IMR-90 (cell line): Measurements from ENCODE around the gene SETDB1. TPM values are rescaled to one million over a fixed set of nuclear protein-coding genes. Genes with fewer than 3 reads are reported as not detected.

ENCODE experiments used
- ATAC-seq: fragments of 200-7000 bp; cut with Tn5 transposase; 2 replicates; pipeline ENCODE4 v1.9.1; 2020; ENCODE audit warnings: low read depth, mild to moderate bottlenecking, moderate library complexity
- BruUV-seq: library from RNA; stranded (reverse); fragments of 400-500 nt; replicated peaks from 2 replicates; lab custom pipeline; 2021; lab: Mats Ljungman, UMichigan
- CTCF ChIA-PET: fragments of 300-600 bp; formaldehyde crosslinking; extraction: SDS; loops from one replicate; lab custom pipeline; 2021; ENCODE audit warnings: antibody characterized with exemption; lab: Yijun Ruan, JAX
- POLR2A ChIA-PET: fragments of 300-600 bp; sonication (Branson Sonifier 250); formaldehyde crosslinking; loops from one replicate; lab custom pipeline; 2022; ENCODE audit warnings: antibody characterized with exemption; ENCODE audit not compliant: unreplicated experiment; lab: Charles Lee
- DNase-seq: peaks from one replicate; pipeline ENCODE4 v3.0.0; 2013
- H2AFZ ChIP-seq: replicated peaks from 2 replicates; pipeline ENCODE3; 2013; ENCODE audit warnings: low read length, mild to moderate bottlenecking; ENCODE audit not compliant: poor library complexity
- H2AK5ac ChIP-seq: 2 replicates; pipeline ENCODE4 v1.6.1; 2013; ENCODE audit warnings: low read depth, low read length, inconsistent platforms
- H2AK9ac ChIP-seq: replicated peaks from 2 replicates; pipeline ENCODE3; 2013; ENCODE audit warnings: mild to moderate bottlenecking, low read depth, low read length, moderate library complexity; ENCODE audit not compliant: poor library complexity
- H2BK120ac ChIP-seq: 2 replicates; pipeline ENCODE4 v1.6.1; 2013; ENCODE audit warnings: low read depth, low read length, inconsistent platforms
- H2BK15ac ChIP-seq: 3 replicates; pipeline ENCODE4 v1.6.1; 2013; ENCODE audit warnings: low read depth, low read length, inconsistent platforms
- H2BK20ac ChIP-seq: 2 replicates; pipeline ENCODE4 v1.6.1; 2013; ENCODE audit warnings: low read depth, mild to moderate bottlenecking, inconsistent platforms, low read length, moderate library complexity
- H2BK5ac ChIP-seq: 2 replicates; pipeline ENCODE4 v1.6.1; 2013; ENCODE audit warnings: mild to moderate bottlenecking, low read depth, low read length, inconsistent platforms; ENCODE audit not compliant: poor library complexity, severe bottlenecking
- H3K14ac ChIP-seq: replicated peaks from 2 replicates; pipeline ENCODE4 v1.6.1; 2013; ENCODE audit warnings: low read depth, low read length, inconsistent platforms
- H3K18ac ChIP-seq: 2 replicates; pipeline ENCODE4 v1.6.1; 2013; ENCODE audit warnings: low read depth, low read length, control low read depth
- H3K23ac ChIP-seq: 2 replicates; pipeline ENCODE4 v1.6.1; 2013; ENCODE audit warnings: low read depth, low read length, inconsistent platforms
- H3K27ac ChIP-seq: 2 replicates; pipeline ENCODE4 v1.5.1; 2013; ENCODE audit warnings: mild to moderate bottlenecking, control low read depth, low read length; ENCODE audit not compliant: insufficient read depth
- H3K27me3 ChIP-seq: 2 replicates; pipeline ENCODE4 v1.6.1; 2013; ENCODE audit warnings: low read length; ENCODE audit not compliant: control insufficient read depth, insufficient read depth
- H3K36me3 ChIP-seq: 2 replicates; pipeline ENCODE4 v1.6.1; 2013; ENCODE audit warnings: low read length, mixed read lengths; ENCODE audit not compliant: control insufficient read depth, insufficient read depth
- H3K4ac ChIP-seq: 2 replicates; pipeline ENCODE4 v1.6.1; 2013; ENCODE audit warnings: low read depth, low read length, inconsistent platforms
- H3K4me1 ChIP-seq: 2 replicates; pipeline ENCODE4 v1.6.1; 2013; ENCODE audit warnings: low read length, mixed read lengths; ENCODE audit not compliant: control insufficient read depth, insufficient read depth
- H3K4me2 ChIP-seq: 2 replicates; pipeline ENCODE4 v1.6.1; 2013; ENCODE audit warnings: low read depth, mild to moderate bottlenecking, control low read depth, low read length, moderate library complexity
- H3K4me3 ChIP-seq: 2 replicates; pipeline ENCODE4 v1.5.1; 2013; ENCODE audit warnings: low read depth, mild to moderate bottlenecking, control low read depth, low read length, moderate library complexity; ENCODE audit not compliant: insufficient read depth
- H3K56ac ChIP-seq: 2 replicates; pipeline ENCODE4 v1.6.1; 2013; ENCODE audit warnings: low read length, inconsistent platforms; ENCODE audit not compliant: insufficient read depth; ENCODE audit errors: extremely low read depth
- H3K79me1 ChIP-seq, 2 experiments: 2 replicates each; pipeline ENCODE4 v1.6.1; 2013; ENCODE audit warnings: low read length in 2 of 2, inconsistent platforms in 1 of 2, low read depth in 1 of 2
- H3K9ac ChIP-seq: 2 replicates; pipeline ENCODE4 v1.6.1; 2013; ENCODE audit warnings: low read depth, low read length, control low read depth
- H3K9me1 ChIP-seq: 2 replicates; pipeline ENCODE4 v1.6.1; 2013; ENCODE audit warnings: low read length, inconsistent platforms; ENCODE audit not compliant: insufficient read depth
- H3K9me3 ChIP-seq: 2 replicates; pipeline ENCODE4 v1.6.1; 2013; ENCODE audit warnings: low read length; ENCODE audit not compliant: control insufficient read depth, insufficient read depth
- H4K20me1 ChIP-seq: 2 replicates; pipeline ENCODE4 v1.6.1; 2013; ENCODE audit warnings: low read length, inconsistent platforms; ENCODE audit not compliant: insufficient read depth
- H4K5ac ChIP-seq: 2 replicates; pipeline ENCODE4 v1.6.1; 2013; ENCODE audit warnings: mild to moderate bottlenecking, low read depth, low read length, control low read depth
- H4K8ac ChIP-seq, 2 experiments: 2 replicates each; pipeline ENCODE4 v1.6.1; 2013; ENCODE audit warnings: low read depth in 2 of 2, low read length in 2 of 2, control low read depth in 1 of 2, inconsistent platforms in 1 of 2
- H4K91ac ChIP-seq: 2 replicates; pipeline ENCODE4 v1.6.1; 2013; ENCODE audit warnings: low read depth, low read length, inconsistent platforms; ENCODE audit not compliant: insufficient read depth
- CEBPB ChIP-seq: IDR thresholded peaks from 2 replicates; pipeline ENCODE4 v1.6.1; 2012; ENCODE audit warnings: low read depth, low read length, improper control_type of control experiment
- CTCF ChIP-seq: conservative IDR thresholded peaks from 2 replicates; pipeline ENCODE4 v1.5.1; 2012; ENCODE audit warnings: mild to moderate bottlenecking, low read depth, low read length, improper control_type of control experiment
- RAD21 ChIP-seq: IDR thresholded peaks from 2 replicates; pipeline ENCODE4 v1.6.1; 2012; ENCODE audit warnings: low read length, improper control_type of control experiment
- RCOR1 ChIP-seq: IDR thresholded peaks from 2 replicates; pipeline ENCODE4 v1.6.1; 2012; ENCODE audit warnings: mild to moderate bottlenecking, low read length, improper control_type of control experiment; ENCODE audit not compliant: insufficient replicate concordance
- WGBS, 2 experiments: methylation state at CpG; one replicate each; pipeline versions ENCODE4 v1.1.5 to v1.1.7; 2013; ENCODE audit warnings: missing lambda C conversion rate in 2 of 2; ENCODE audit not compliant: insufficient read length in 1 of 2; ENCODE audit errors: extremely low coverage in 2 of 2; 5-methylcytosine and 5-hydroxymethylcytosine counted together
- dilution Hi-C: fragments of 300-500 bp; cut with HindIII; formaldehyde crosslinking; loops from one replicate; pipeline ENCODE4 v1.14.3; 2018; ENCODE audit warnings: low sequenced_read_pairs; ENCODE audit not compliant: unreplicated experiment
- in situ Hi-C: fragments of 300-500 bp; cut with MboI; formaldehyde crosslinking; loops from 3 replicates; pipeline ENCODE4 v1.14.3; 2019; ENCODE audit warnings: low sequenced_read_pairs, inconsistent platforms, mixed read lengths
- intact Hi-C: fragments of 100-400 bp; cut with micrococcal nuclease; formaldehyde crosslinking; loops from 2 replicates; pipeline ENCODE4 v1.10.0; 2022
- polyA plus RNA-seq, 3 experiments: library from polyadenylated mRNA; depleted of rRNA; stranded (reverse); fragments of >200 nt; gene quantifications; 2 replicates each; pipeline ENCODE4 v1.2.3, GENCODE V29; 2012; ENCODE audit warnings: low replicate concordance in 1 of 3
- total RNA-seq: library from RNA; depleted of rRNA; stranded (reverse); fragments of >200 nt; gene quantifications from 2 replicates; pipeline ENCODE4 v1.2.3, GENCODE V29; 2012

Gene SETDB1
- total and polyA plus RNA-seq, 2 of the 4 experiments (the other 2 are of a cell fraction): 18.7 to 22.9 TPM

GRCh38 chr1:150997949-150998348, 71.8 kb downstream of the SETDB1 start:
- Histone ChIP-seq H2AK5ac (no peak overlapping the region), H2BK120ac (no peak overlapping the region), H3K9me1 (peaks cover 8% of the 10 kb centered on the region; the same call in 1 of the 2 replicates), H3K4ac (no peak overlapping the region; the same call in 1 of the 2 replicates), H2BK20ac (no peak overlapping the region), H4K20me1 (no peaks in the 10 kb centered on the region), H3K9me3 (no peaks in the 10 kb centered on the region), H3K4me2 (no peak overlapping the region), H3K27me3 (no peaks in the 10 kb centered on the region), H3K18ac (no peak overlapping the region), H4K8ac (no peak overlapping the region), H3K9ac (no peak overlapping the region), H3K27ac (no peak overlapping the region), H3K4me1 (peaks cover 6% of the 10 kb centered on the region), H3K23ac (no peak overlapping the region), H3K14ac (no peak overlapping the region), H4K5ac (no peak overlapping the region), H2AK9ac (peak overlapping the region; percentile 1), H3K56ac (no peak overlapping the region), H4K91ac (no peak overlapping the region; the same call in 1 of the 2 replicates), H3K79me1 (no peaks in the 10 kb centered on the region; a peak in 1 of 4 replicates), H3K36me3 (peaks cover 34% of the 10 kb centered on the region), H3K4me3 (no peak overlapping the region), H2BK5ac (no peak overlapping the region), H2AFZ (no peak overlapping the region), H2BK15ac (no peak overlapping the region; the same call in 2 of the 3 replicates)
- dilution Hi-C loops: no loop called here
- 100% methylated on average over 1 of the region's 5 CpGs; no CpG with 5 or more reads in 1 of the 2 experiments for WGBS, 2 experiments
- ChIA-PET CTCF (interaction anchor here (4.3 kb wide), 1 partner anchor 8 kb away, joined by 24 read pairs; the partner anchor contains the start of gene MINDY1), POLR2A (no interaction called here)
- in situ Hi-C loops: no loop called here
- no TSS peak for BruUV-seq
- TF ChIP-seq CEBPB (no peak), RAD21 (no peak), RCOR1 (no peak), CTCF (no peak)
- ATAC-seq (no peak), DNase-seq (no peak)
- intact Hi-C loops: no loop called here
